NCI-H2227 (cell line): ENCODE results near the gene SMAD3.

Source experiments
- DNase-seq: peaks from one replicate; lab custom pipeline; 2025; ENCODE audit not compliant: unreplicated experiment; lab: John Stamatoyannopoulos, UW

SMAD3 gene

GRCh38 chr15:67080118-67080899 is 14.9 kb downstream of the SMAD3 start:
- DNase-seq = no peak

GRCh38 chr15:67080900-67081431 is 15.6 kb downstream of the SMAD3 start:
- DNase-seq = no peak

GRCh38 chr15:67082007-67082536 is 16.7 kb downstream of the SMAD3 start:
- DNase-seq = no peak

GRCh38 chr15:67083135-67083762 is 17.8 kb downstream of the SMAD3 start:
- no peak for DNase-seq

GRCh38 chr15:67084561-67084960 is 19.2 kb downstream of the SMAD3 start:
- DNase-seq = no peak

GRCh38 chr15:67085237-67085817 is 19.9 kb downstream of the SMAD3 start:
- DNase-seq = no peak

- DNase-seq = no peak
Observed at GRCh38 chr15:67085818-67086636, 20.6 kb downstream of the SMAD3 start.

GRCh38 chr15:67086637-67086914 is 21.2 kb downstream of the SMAD3 start:
- no peak for DNase-seq

- no peak for DNase-seq
Observed at GRCh38 chr15:67087507-67088172, 22.2 kb downstream of the SMAD3 start.

- DNase-seq = no peak
Observed at GRCh38 chr15:67089217-67090193, 24.1 kb downstream of the SMAD3 start.

GRCh38 chr15:67090297-67091070 is 25.1 kb downstream of the SMAD3 start:
- DNase-seq = peak; percentile 1

GRCh38 chr15:67091071-67091979 is 25.9 kb downstream of the SMAD3 start:
- DNase-seq = no peak

- no peak for DNase-seq
Observed at GRCh38 chr15:67091980-67092677, 26.7 kb downstream of the SMAD3 start.

GRCh38 chr15:67092752-67093503 is 27.5 kb downstream of the SMAD3 start:
- no peak for DNase-seq

GRCh38 chr15:67093504-67093862 is 28.1 kb downstream of the SMAD3 start:
- DNase-seq = no peak
